SU-DHL-6 (cell line): ENCODE results near the gene SCN5A.

Source experiments
- H2AFZ ChIP-seq: fragments of 200-600 bp; sonication (generic); 2 replicates; pipeline ENCODE4 v1.6.1; 2014; ENCODE audit warnings: low read depth, mild to moderate bottlenecking, moderate library complexity, mixed read lengths, antibody characterized with exemption, low read length; ENCODE audit not compliant: severe bottlenecking
- H3F3A ChIP-seq: fragments of 200-600 bp; shearing (Covaris generic); 2 replicates; pipeline ENCODE4 v1.6.0; 2016; ENCODE audit warnings: antibody characterized with exemption, mild to moderate bottlenecking; ENCODE audit not compliant: insufficient read depth
- H3K27ac ChIP-seq: fragments of 200-600 bp; sonication (generic); 2 replicates; pipeline ENCODE4 v1.5.1; 2016; ENCODE audit warnings: low read depth, mild to moderate bottlenecking, low read length, moderate library complexity, mixed read lengths
- H3K27me3 ChIP-seq: fragments of 200-600 bp; sonication (generic), shearing (Covaris generic); 2 replicates; pipeline ENCODE4 v1.6.0; 2014; ENCODE audit warnings: mild to moderate bottlenecking, low read length
- H3K36me3 ChIP-seq: fragments of 200-600 bp; sonication (generic); 2 replicates; pipeline ENCODE4 v1.6.1; 2014; ENCODE audit warnings: mild to moderate bottlenecking, low read length, mixed read lengths
- H3K4me2 ChIP-seq: fragments of 300-600, 200-600 bp; shearing (Covaris generic), sonication (generic); 2 replicates; pipeline ENCODE4 v1.6.0; 2014; ENCODE audit warnings: low read length, low read depth, mild to moderate bottlenecking; ENCODE audit not compliant: poor library complexity, severe bottlenecking
- H3K4me3 ChIP-seq: fragments of 200-600 bp; sonication (generic); 2 replicates; pipeline ENCODE4 v1.5.1; 2014; ENCODE audit warnings: antibody characterized with exemption, low read length, mild to moderate bottlenecking, mixed read lengths; ENCODE audit not compliant: insufficient read depth, poor library complexity, severe bottlenecking
- H3K79me2 ChIP-seq: fragments of 200-600 bp; sonication (generic); 2 replicates; pipeline ENCODE4 v1.6.1; 2014; ENCODE audit warnings: mild to moderate bottlenecking, low read length, moderate library complexity; ENCODE audit not compliant: insufficient read depth
- H3K9ac ChIP-seq: fragments of 200-600 bp; sonication (generic); 2 replicates; pipeline ENCODE4 v1.7.0; 2014; ENCODE audit warnings: mild to moderate bottlenecking, low read length
- H3K9me2 ChIP-seq: fragments of 200-600 bp; sonication (generic); replicated peaks from 2 replicates; pipeline ENCODE4 v1.6.1; 2014; ENCODE audit warnings: low read length; ENCODE audit not compliant: insufficient read depth
- H3K9me3 ChIP-seq: fragments of 200-600 bp; sonication (generic); 2 replicates; pipeline ENCODE4 v1.6.1; 2014; ENCODE audit warnings: low read length, mixed read lengths; ENCODE audit not compliant: insufficient read depth
- H4K20me1 ChIP-seq: fragments of 200-600 bp; sonication (generic); 2 replicates; pipeline ENCODE4 v1.6.1; 2014; ENCODE audit warnings: low read depth, mild to moderate bottlenecking, antibody characterized with exemption, low read length, moderate library complexity, mixed read lengths
- EZH2phosphoT487 ChIP-seq: fragments of 200-600 bp; sonication (generic), shearing (Covaris generic); conservative IDR thresholded peaks from 2 replicates; pipeline ENCODE4 v1.6.1; 2018; ENCODE audit warnings: mild to moderate bottlenecking, antibody characterized with exemption, low read length, moderate library complexity, mixed read lengths
- TF ChIP-seq, protein P1 (sequence below): fragments of 200-600 bp; sonication (generic); IDR thresholded peaks from one replicate; pipeline ENCODE4 v1.5.1; 2017; ENCODE audit warnings: antibody characterized with exemption, mild to moderate bottlenecking, low read length, moderate library complexity; ENCODE audit not compliant: insufficient read depth, poor library complexity, severe bottlenecking

SCN5A gene

DNA sequence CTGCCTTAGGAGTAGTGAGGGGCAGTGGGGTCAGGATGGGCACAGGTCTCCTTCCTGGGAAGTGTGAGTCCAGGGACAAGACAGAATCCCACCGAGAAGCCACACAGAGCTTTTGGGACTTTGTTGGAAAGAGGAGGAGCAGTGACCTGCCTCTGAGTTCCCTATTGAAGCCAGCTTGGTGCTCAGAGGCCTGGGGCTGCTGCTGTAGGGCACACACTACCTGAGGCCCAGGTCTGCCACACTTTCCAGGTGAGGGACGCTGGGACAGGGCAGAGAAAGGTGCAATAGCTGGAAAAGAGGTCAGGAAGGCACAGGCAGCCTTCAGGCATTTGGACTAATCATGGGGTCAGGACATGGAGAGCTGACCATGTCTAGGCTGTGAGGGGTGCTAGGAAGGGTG, 67.7 kb downstream of the SCN5A start:
- H3K36me3 ChIP-seq = no peaks in the 10 kb centered on the region
- no peak overlapping the region for H3K4me2 ChIP-seq
- no peak for TF ChIP-seq EZH2phosphoT487
- TF ChIP-seq, protein P1, sequence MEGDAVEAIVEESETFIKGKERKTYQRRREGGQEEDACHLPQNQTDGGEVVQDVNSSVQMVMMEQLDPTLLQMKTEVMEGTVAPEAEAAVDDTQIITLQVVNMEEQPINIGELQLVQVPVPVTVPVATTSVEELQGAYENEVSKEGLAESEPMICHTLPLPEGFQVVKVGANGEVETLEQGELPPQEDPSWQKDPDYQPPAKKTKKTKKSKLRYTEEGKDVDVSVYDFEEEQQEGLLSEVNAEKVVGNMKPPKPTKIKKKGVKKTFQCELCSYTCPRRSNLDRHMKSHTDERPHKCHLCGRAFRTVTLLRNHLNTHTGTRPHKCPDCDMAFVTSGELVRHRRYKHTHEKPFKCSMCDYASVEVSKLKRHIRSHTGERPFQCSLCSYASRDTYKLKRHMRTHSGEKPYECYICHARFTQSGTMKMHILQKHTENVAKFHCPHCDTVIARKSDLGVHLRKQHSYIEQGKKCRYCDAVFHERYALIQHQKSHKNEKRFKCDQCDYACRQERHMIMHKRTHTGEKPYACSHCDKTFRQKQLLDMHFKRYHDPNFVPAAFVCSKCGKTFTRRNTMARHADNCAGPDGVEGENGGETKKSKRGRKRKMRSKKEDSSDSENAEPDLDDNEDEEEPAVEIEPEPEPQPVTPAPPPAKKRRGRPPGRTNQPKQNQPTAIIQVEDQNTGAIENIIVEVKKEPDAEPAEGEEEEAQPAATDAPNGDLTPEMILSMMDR = no peak
- no peaks in the 10 kb centered on the region for H3F3A ChIP-seq
- no peaks in the 10 kb centered on the region for H3K9me2 ChIP-seq
- H3K9me3 ChIP-seq = no peaks in the 10 kb centered on the region
- H3K27ac ChIP-seq = no peak overlapping the region
- no peak overlapping the region for H2AFZ ChIP-seq
- no peaks in the 10 kb centered on the region for H3K27me3 ChIP-seq
- H3K9ac ChIP-seq = no peak overlapping the region
- H4K20me1 ChIP-seq = no peaks in the 10 kb centered on the region
- no peaks in the 10 kb centered on the region for H3K79me2 ChIP-seq
- no peak overlapping the region for H3K4me3 ChIP-seq

- H2AFZ ChIP-seq = no peak overlapping the region
- no peak overlapping the region for H3K4me3 ChIP-seq
- no peaks in the 10 kb centered on the region for H4K20me1 ChIP-seq
- H3K27me3 ChIP-seq = no peaks in the 10 kb centered on the region
- no peaks in the 10 kb centered on the region for H3K36me3 ChIP-seq
- no peak overlapping the region for H3K27ac ChIP-seq
- no peak overlapping the region for H3K4me2 ChIP-seq
- H3F3A ChIP-seq = no peaks in the 10 kb centered on the region
- TF ChIP-seq, protein P1 = no peak
- no peak for TF ChIP-seq EZH2phosphoT487
- H3K9me3 ChIP-seq = no peaks in the 10 kb centered on the region
- H3K9ac ChIP-seq = no peak overlapping the region
- no peaks in the 10 kb centered on the region for H3K9me2 ChIP-seq
- H3K79me2 ChIP-seq = no peaks in the 10 kb centered on the region
Measured at GRCh38 chr3:38580450-38581382, 68.8 kb downstream of the SCN5A start.

DNA sequence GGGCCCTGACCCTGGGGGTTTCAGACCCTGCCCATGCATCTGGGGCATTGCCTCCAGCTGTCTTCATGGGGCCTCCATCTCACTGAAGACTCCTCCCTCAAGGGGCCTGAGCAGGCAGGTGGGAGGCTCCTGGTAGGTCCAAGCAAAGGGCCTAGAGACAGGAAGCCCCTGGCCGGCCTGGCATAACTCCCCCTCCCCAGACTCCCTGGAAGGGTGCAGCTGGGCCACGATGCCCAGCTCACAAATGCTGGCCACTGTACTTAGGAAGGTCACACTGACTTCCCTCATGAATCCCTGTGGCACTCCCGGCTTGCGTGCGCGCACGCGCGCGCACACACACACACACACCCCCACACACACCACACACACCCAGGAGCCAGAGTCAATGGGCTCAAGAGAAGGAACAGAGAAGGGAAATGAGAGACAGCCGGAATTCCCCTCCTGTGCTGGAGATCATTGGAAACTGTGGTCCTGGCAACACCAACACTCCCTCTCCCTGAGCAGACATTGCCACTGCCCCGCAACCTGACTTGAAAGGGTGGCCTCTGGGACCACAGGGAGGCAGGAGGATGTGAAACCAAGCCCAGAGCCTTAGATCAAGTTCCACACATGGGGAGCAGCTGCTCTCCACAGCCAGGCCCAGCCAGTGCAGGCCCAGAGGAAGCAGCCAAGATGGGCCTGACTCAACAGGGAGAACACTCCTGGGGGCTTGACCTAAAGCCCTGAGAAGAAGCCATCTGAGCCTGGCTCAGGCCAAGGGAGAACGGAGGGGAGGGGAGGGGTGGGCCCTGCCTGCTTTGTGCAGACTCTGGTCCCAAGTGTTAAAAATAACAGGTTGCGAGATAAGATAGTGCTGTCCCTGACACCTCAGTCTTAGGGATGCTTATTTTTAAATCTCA, 69.7 kb downstream of the SCN5A start:
- Histone ChIP-seq H3K27me3 (no peaks in the 10 kb centered on the region), H3K9me3 (no peaks in the 10 kb centered on the region), H3K9me2 (no peaks in the 10 kb centered on the region), H3K27ac (no peak overlapping the region), H3K9ac (no peak overlapping the region), H4K20me1 (no peaks in the 10 kb centered on the region), H2AFZ (no peak overlapping the region), H3K4me2 (no peak overlapping the region), H3K79me2 (no peaks in the 10 kb centered on the region), H3K4me3 (no peak overlapping the region), H3K36me3 (no peaks in the 10 kb centered on the region), H3F3A (no peaks in the 10 kb centered on the region)
- TF ChIP-seq EZH2phosphoT487 = no peak
- TF ChIP-seq, protein P1 = no peak
